Immature natural killer cell (primary cell): Measurements from ENCODE around the gene BLOC1S1. TPM values are rescaled to one million over a fixed set of nuclear protein-coding genes. Genes with fewer than 3 reads are reported as not detected.

ENCODE experiments used
- DNase-seq, 3 donors: peaks; one replicate each; pipeline ENCODE4 v3.0.0; 2022; ENCODE audit warnings: mixed read lengths in 1 of 3
- H3K27ac Mint-ChIP-seq, 6 donors: one replicate each; pipeline ENCODE4 v1.8.0; 2020; ENCODE audit warnings: mixed read lengths in 6 of 6, mild to moderate bottlenecking in 5 of 6, inconsistent platforms in 4 of 6, moderate library complexity in 3 of 6
- H3K27me3 Mint-ChIP-seq, 3 donors: one replicate each; pipeline ENCODE4 v1.8.0; 2020 to 2021; ENCODE audit warnings: low read depth in 3 of 3, mild to moderate bottlenecking in 3 of 3, mixed read lengths in 3 of 3, moderate library complexity in 3 of 3, inconsistent platforms in 1 of 3
- H3K36me3 Mint-ChIP-seq, 3 donors: one replicate each; pipeline ENCODE4 v1.8.0; 2020; ENCODE audit warnings: mixed read lengths in 3 of 3, inconsistent platforms in 2 of 3, mild to moderate bottlenecking in 2 of 3
- H3K4me1 Mint-ChIP-seq, 2 donors: one replicate each; pipeline ENCODE4 v1.8.0; 2020; ENCODE audit warnings: inconsistent platforms in 2 of 2, mild to moderate bottlenecking in 2 of 2, mixed read lengths in 2 of 2, moderate library complexity in 1 of 2
- H3K4me3 Mint-ChIP-seq, 5 donors: one replicate each; pipeline ENCODE4 v1.8.0; 2020; ENCODE audit warnings: mild to moderate bottlenecking in 5 of 5, mixed read lengths in 5 of 5, inconsistent platforms in 3 of 5, moderate library complexity in 3 of 5
- H3K9me3 Mint-ChIP-seq, 6 donors: one replicate each; pipeline ENCODE4 v1.8.0; 2020; ENCODE audit warnings: mild to moderate bottlenecking in 6 of 6, mixed read lengths in 6 of 6, inconsistent platforms in 4 of 6, moderate library complexity in 3 of 6
- polyA plus RNA-seq, 3 donors: library from polyadenylated mRNA; unstranded; fragments of 300-500 nt; fragmentation: Illumina TruSeq; gene quantifications; one replicate each; pipeline ENCODE4 v1.2.3, GENCODE V29; 2021

Gene BLOC1S1
- polyA plus RNA-seq, 3 donors from 2014 or later: 108 to 198 (median 127) TPM

- H3K27me3 Mint-ChIP-seq: peaks cover 2 to 8% (median 6%) of the 10 kb centered on the region in 3 donors
- no peak overlapping the region for H3K4me3 Mint-ChIP-seq
- no peak for DNase-seq
- no peaks in the 10 kb centered on the region for H3K4me1 Mint-ChIP-seq
- no peak overlapping the region for H3K27ac Mint-ChIP-seq
- no peaks in the 10 kb centered on the region for H3K36me3 Mint-ChIP-seq
- no peaks in the 10 kb centered on the region for H3K9me3 Mint-ChIP-seq
Observed at GRCh38 chr12:55698965-55699364, 16.9 kb upstream of the BLOC1S1 start.

- H3K27ac Mint-ChIP-seq: peak overlapping the region in 1 of 6 donors; percentile 4
- peaks cover 2 to 8% (median 6%) of the 10 kb centered on the region in 3 donors for H3K27me3 Mint-ChIP-seq
- no peaks in the 10 kb centered on the region for H3K9me3 Mint-ChIP-seq
- H3K4me3 Mint-ChIP-seq: no peak overlapping the region
- H3K36me3 Mint-ChIP-seq: no peaks in the 10 kb centered on the region
- DNase-seq: no peak
- no peaks in the 10 kb centered on the region for H3K4me1 Mint-ChIP-seq
Observed at GRCh38 chr12:55699471-55700055, 16.3 kb upstream of the BLOC1S1 start.

- Mint-ChIP-seq H3K9me3 (no peaks in the 10 kb centered on the region), H3K27ac (peak overlapping the region in 1 of 6 donors; percentile 51)
Observed at GRCh38 chr12:55700255-55701018, 15.4 kb upstream of the BLOC1S1 start.

DNA sequence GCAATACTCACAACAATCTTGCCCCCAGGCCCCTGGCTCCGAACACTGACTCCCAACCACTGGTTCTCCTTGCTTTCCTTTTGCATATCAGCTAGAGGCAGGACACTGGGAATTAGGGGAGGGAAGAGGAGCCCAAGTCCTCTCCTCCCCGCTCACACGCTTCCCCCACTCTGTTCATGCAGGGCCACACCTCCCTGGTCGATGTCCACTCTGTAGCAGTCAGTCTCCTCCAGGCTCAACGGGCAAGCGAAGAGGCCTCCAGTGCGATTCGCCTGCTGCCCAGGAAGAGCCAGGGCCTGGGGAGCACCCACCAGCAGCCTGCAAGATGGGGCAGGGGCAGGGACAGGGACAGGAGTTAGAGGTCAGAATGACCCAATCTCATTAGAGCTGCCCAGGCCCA, 13.0 kb upstream of the BLOC1S1 start:
- DNase-seq: no peak
- H3K27ac Mint-ChIP-seq: no peak overlapping the region
- H3K4me1 Mint-ChIP-seq: peaks cover 8 to 9% of the 10 kb centered on the region in 2 donors
- H3K27me3 Mint-ChIP-seq: peaks cover 4 to 13% (median 8%) of the 10 kb centered on the region in 3 donors
- H3K4me3 Mint-ChIP-seq: no peak overlapping the region
- no peaks in the 10 kb centered on the region for H3K9me3 Mint-ChIP-seq
- no peaks in the 10 kb centered on the region for H3K36me3 Mint-ChIP-seq

More at GRCh38 chr12:55700255-55701018, 15.4 kb upstream of the BLOC1S1 start:
- peaks cover 2 to 8% (median 8%) of the 10 kb centered on the region in 3 donors for H3K27me3 Mint-ChIP-seq
- no peak for DNase-seq
- no peak overlapping the region for H3K4me3 Mint-ChIP-seq
- H3K4me1 Mint-ChIP-seq: no peaks in the 10 kb centered on the region
- H3K36me3 Mint-ChIP-seq: no peaks in the 10 kb centered on the region

DNA sequence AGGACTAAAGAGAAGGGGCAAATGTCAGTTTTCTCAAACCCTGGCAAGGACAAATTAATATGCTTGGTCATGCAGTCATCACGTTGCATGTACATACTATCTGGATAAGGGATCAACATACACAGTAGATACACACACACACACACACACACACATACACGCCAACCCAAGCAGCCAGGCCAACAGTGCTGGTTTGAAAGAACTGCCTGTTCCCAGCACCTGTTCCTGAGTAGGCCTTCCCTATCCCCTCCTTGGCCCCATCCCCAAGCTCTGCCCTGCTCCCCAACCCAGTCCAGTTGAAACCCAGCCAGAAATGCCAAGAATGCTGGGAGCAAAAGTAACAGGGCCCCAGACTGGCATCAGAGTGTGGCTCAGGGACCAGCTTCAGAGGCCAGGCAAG, 12.6 kb upstream of the BLOC1S1 start:
- peaks cover 7 to 16% (median 9%) of the 10 kb centered on the region in 3 donors for H3K27me3 Mint-ChIP-seq
- H3K4me3 Mint-ChIP-seq: no peak overlapping the region
- H3K9me3 Mint-ChIP-seq: no peaks in the 10 kb centered on the region
- H3K36me3 Mint-ChIP-seq: no peaks in the 10 kb centered on the region
- no peak for DNase-seq
- H3K27ac Mint-ChIP-seq: no peak overlapping the region
- peaks cover 11 to 14% of the 10 kb centered on the region in 2 donors for H3K4me1 Mint-ChIP-seq

- DNase-seq: no peak
- H3K27me3 Mint-ChIP-seq: peaks cover 9 to 24% (median 11%) of the 10 kb centered on the region in 3 donors
- no peak overlapping the region for H3K4me3 Mint-ChIP-seq
- H3K36me3 Mint-ChIP-seq: no peaks in the 10 kb centered on the region
- H3K4me1 Mint-ChIP-seq: peaks cover 18 to 22% of the 10 kb centered on the region in 2 donors
- no peaks in the 10 kb centered on the region for H3K9me3 Mint-ChIP-seq
- no peak overlapping the region for H3K27ac Mint-ChIP-seq
Observed at GRCh38 chr12:55703901-55704761, 11.7 kb upstream of the BLOC1S1 start.

DNA sequence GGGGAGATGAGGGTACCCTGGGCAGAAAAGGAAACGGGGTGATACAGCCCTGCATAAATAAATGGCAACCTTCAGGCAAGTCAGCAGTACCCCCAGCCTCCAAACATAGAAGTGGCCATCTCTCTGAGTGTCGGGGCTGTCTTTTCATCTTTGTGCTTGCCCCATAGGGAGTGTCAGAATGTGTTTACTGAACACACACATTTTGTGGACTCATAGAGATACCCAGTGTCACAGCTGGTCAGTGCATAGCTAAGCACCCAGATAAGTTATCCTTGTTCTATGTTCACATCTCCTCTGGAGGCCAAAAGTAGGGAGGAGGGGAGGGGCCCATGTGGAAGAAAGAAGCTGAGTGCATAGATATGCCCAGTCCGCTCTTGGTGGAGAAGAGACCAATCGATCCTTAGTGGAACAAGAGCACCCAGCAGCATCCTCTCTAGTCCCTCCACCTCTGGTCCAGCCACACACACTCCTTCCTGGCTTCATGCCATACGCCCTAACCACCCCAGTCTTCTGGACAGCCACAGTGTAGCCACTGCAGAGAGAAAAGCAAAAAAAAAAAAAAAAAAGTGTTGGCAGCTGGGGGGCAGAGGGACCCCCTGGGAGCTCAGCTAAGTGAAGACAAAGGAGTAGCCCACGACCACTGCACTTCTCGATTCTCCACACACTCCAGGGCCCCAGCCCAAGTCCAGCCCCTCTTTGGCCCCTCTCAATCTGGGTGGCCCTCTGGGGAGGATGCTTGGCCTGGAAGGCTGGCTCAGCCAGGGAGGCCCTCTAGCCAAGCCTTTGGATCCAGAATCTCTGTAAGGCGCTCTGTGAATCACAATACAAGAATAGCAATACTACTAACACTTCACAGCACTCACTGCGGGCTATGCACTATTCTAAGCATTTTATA, 10.8 kb upstream of the BLOC1S1 start:
- Mint-ChIP-seq H3K4me3 (no peak overlapping the region), H3K9me3 (no peaks in the 10 kb centered on the region), H3K36me3 (no peaks in the 10 kb centered on the region), H3K27me3 (peaks cover 11 to 32% (median 14%) of the 10 kb centered on the region in 3 donors), H3K27ac (no peak overlapping the region), H3K4me1 (peaks cover 19 to 25% of the 10 kb centered on the region in 2 donors)
- DNase-seq: no peak

DNA sequence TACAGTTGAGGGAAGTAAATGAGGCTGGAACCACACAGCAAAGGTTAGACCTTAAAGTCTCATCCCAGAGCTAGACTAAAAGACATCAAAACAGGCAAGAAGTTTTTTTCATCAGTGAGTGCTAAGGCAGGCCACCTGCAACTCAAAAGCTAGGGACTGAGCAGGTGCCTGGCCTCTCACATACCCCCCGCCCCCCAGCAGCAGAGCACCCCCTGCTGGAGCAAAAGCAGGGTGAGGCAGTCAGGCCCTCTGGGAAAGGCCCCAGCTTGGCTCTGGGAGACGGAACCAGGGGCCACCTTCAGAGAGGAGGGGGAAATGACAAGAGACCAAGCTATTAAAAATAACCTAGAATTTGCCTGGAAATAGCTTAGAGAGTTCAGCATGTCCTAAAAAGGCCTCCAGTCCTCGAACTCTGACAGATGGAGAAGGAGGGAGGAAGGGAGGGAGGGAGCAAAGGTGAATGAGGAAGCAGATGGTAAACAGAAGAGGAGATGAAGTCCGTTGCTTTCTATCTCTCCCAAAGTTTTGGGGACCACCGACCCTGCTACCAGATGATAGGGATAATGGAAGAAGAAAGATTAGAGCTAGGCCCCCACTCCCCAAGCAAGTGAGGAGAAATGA, 10.0 kb upstream of the BLOC1S1 start:
- Mint-ChIP-seq H3K4me1 (peaks cover 19 to 25% of the 10 kb centered on the region in 2 donors), H3K9me3 (no peaks in the 10 kb centered on the region), H3K36me3 (no peaks in the 10 kb centered on the region), H3K27ac (peak overlapping the region in 1 of 6 donors; percentile 24), H3K4me3 (peak overlapping the region in 1 of 5 donors; percentile 31), H3K27me3 (peaks cover 11 to 32% (median 16%) of the 10 kb centered on the region in 3 donors)
- no peak for DNase-seq

GRCh38 chr12:55706568-55707218, 9.2 kb upstream of the BLOC1S1 start:
- H3K9me3 Mint-ChIP-seq: no peaks in the 10 kb centered on the region
- peak overlapping the region; percentile 61 to 85 (median 73) for H3K4me3 Mint-ChIP-seq
- H3K36me3 Mint-ChIP-seq: no peaks in the 10 kb centered on the region
- no peak overlapping the region for H3K27ac Mint-ChIP-seq
- DNase-seq: no peak
- peaks cover 11 to 32% (median 14%) of the 10 kb centered on the region in 3 donors for H3K27me3 Mint-ChIP-seq
- peaks cover 19 to 25% of the 10 kb centered on the region in 2 donors for H3K4me1 Mint-ChIP-seq

DNA sequence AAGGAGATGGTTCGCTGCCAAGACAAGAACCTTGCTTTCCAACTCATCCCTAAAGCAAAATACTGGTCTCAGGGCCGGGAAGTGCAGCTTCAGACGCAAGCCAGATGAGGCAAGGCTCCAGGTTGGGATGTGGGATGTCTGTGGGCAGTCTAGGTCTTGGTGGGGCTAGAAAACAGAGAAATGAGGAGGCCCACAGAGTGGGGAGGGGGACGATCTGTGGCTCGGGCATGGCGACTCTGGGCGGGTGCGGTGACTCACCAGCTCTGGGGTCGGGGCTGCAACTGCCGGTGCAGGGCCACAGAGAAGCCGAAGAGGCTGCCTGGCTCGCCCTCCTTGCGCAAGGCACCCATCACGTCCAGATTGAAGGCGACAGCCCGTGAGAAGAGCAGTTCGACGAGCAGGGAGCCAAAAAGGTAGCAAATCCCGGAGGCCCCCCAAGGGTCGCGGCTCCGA, 8.6 kb upstream of the BLOC1S1 start:
- peaks cover 11 to 32% (median 14%) of the 10 kb centered on the region in 3 donors for H3K27me3 Mint-ChIP-seq
- no peak overlapping the region for H3K27ac Mint-ChIP-seq

GRCh38 chr12:55707841-55708694, 7.8 kb upstream of the BLOC1S1 start, which contains the start of gene ITGA7:
ITGA7 (minus strand) TSS chr12:55707904; CDS start chr12:55707682, 222 bp downstream.
- Mint-ChIP-seq H3K9me3 (no peaks in the 10 kb centered on the region), H3K4me3 (peak within 1 kb of the TSS; percentile 80 to 86 (median 84)), H3K27me3 (peaks cover 11 to 31% (median 15%) of the 10 kb centered on the region in 3 donors), H3K27ac (peak within 1 kb of the TSS in 2 of 6 donors; percentile 6 to 15), H3K4me1 (peaks cover 19 to 25% of the 10 kb centered on the region in 2 donors), H3K36me3 (no peaks in the 10 kb centered on the region)
- peak; percentile 21 to 34 (median 33) for DNase-seq

More for the DNA sequence above, 8.6 kb upstream of the BLOC1S1 start:
- Mint-ChIP-seq H3K4me1 (peaks cover 19 to 25% of the 10 kb centered on the region in 2 donors), H3K4me3 (peak overlapping the region; percentile 61 to 85 (median 73)), H3K36me3 (no peaks in the 10 kb centered on the region), H3K9me3 (no peaks in the 10 kb centered on the region)
- DNase-seq: no peak
